Karpas-422 (cell line): ENCODE results near the gene GNAS. TPM values are rescaled to one million over a fixed set of nuclear protein-coding genes. Genes with fewer than 3 reads are reported as not detected.
"Not testable (repeated sequence)": the region's sequence is repeated elsewhere in the genome, so short reads cannot be mapped to it uniquely, and the experiment has no call there.

Source experiments
- DNase-seq: peaks from one replicate; pipeline ENCODE4 v3.0.0-alpha.2; 2015
- H2AFZ ChIP-seq: fragments of 200-600 bp; sonication (generic); 2 replicates; pipeline ENCODE4 v1.6.1; 2014; ENCODE audit warnings: antibody characterized with exemption, low read length, mixed read lengths
- H3K27ac ChIP-seq: fragments of 200-600 bp; sonication (generic); 2 replicates; pipeline ENCODE4 v1.5.1; 2014; ENCODE audit warnings: mild to moderate bottlenecking, low read length, moderate library complexity
- H3K27me3 ChIP-seq: fragments of 200-600 bp; sonication (generic); 2 replicates; pipeline ENCODE4 v1.6.1; 2014; ENCODE audit warnings: low read length, mixed read lengths
- H3K36me3 ChIP-seq: fragments of 200-600 bp; sonication (generic); 2 replicates; pipeline ENCODE4 v1.6.1; 2014; ENCODE audit warnings: low read length, mixed read lengths; ENCODE audit not compliant: insufficient read depth
- H3K4me1 ChIP-seq: fragments of 200-600 bp; sonication (generic); 2 replicates; pipeline ENCODE4 v1.6.1; 2014; ENCODE audit warnings: mild to moderate bottlenecking, low read length, mixed read lengths
- H3K4me2 ChIP-seq: fragments of 200-600 bp; sonication (generic); 2 replicates; pipeline ENCODE4 v1.6.1; 2014; ENCODE audit warnings: low read length, low read depth, mild to moderate bottlenecking; ENCODE audit not compliant: poor library complexity, severe bottlenecking
- H3K4me3 ChIP-seq: fragments of 200-600 bp; sonication (generic); 2 replicates; pipeline ENCODE4 v1.5.1; 2014; ENCODE audit warnings: mild to moderate bottlenecking, antibody characterized with exemption, low read length, mixed read lengths
- H3K79me2 ChIP-seq: fragments of 200-600 bp; sonication (generic); 2 replicates; pipeline ENCODE4 v1.6.1; 2014; ENCODE audit warnings: mild to moderate bottlenecking, low read length, mixed read lengths
- H3K9ac ChIP-seq: fragments of 200-600 bp; sonication (generic); 2 replicates; pipeline ENCODE4 v1.6.0; 2014; ENCODE audit warnings: low read length
- H3K9me2 ChIP-seq: fragments of 200-600 bp; sonication (generic), shearing (Covaris generic); replicated peaks from 2 replicates; pipeline ENCODE4 v1.6.0; 2014; ENCODE audit warnings: mild to moderate bottlenecking, low read length, moderate library complexity; ENCODE audit not compliant: insufficient read depth
- H3K9me3 ChIP-seq: fragments of 300-700, 200-600 bp; sonication (generic); 2 replicates; pipeline ENCODE4 v1.6.1; 2014; ENCODE audit warnings: low read length, mixed read lengths
- H4K20me1 ChIP-seq: fragments of 200-600 bp; sonication (generic); 2 replicates; pipeline ENCODE4 v1.6.1; 2014; ENCODE audit warnings: mild to moderate bottlenecking, antibody characterized with exemption, low read length, low read depth; ENCODE audit not compliant: insufficient read depth
- small RNA-seq: library from RNA; depleted of rRNA; stranded (forward); fragments of <200 nt; gene quantifications from one replicate; pipeline ENCODE3, GENCODE V24; 2014
- total RNA-seq: library from RNA; depleted of rRNA; stranded (reverse); fragments of >200 nt; shearing (Covaris generic); gene quantifications from 2 replicates; pipeline ENCODE4 v1.2.3, GENCODE V29; 2014; ENCODE audit warnings: low replicate concordance; rRNA removed

The GNAS gene
- total RNA-seq, 1 experiment from 2014 or later = 624 TPM

DNA sequence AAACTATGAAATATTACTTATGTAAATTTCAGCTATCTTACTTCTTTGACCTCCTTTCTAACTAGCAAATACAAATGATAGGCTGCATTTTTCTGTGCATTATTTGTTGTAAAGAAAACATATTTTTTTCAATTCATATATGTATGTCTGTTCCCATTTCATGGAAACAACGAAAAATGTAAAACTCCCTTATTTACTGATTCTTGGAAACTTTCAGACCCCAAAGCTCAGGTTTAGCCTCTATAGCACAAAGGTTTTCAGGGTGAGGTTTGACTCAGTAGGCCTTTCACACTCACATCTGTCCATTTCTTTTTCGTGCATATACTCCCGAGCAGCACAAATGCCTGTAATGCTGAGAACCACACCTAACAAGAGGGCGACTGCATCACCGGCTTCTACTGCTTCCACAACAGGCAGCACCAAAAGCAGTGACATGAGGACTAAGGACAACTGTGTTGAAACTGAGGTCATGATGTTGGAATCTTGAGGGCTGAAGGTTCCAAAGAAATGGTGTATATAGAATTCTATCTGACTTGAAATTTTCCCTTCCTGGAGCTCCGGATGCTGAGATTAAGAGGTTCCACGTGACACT is 95.4 kb downstream of the GNAS start:
- not testable (repeated sequence) for H3K4me2 ChIP-seq, H3K4me1 ChIP-seq, H3K36me3 ChIP-seq, H3K79me2 ChIP-seq, H3K4me3 ChIP-seq, H3K9me2 ChIP-seq, H3K27me3 ChIP-seq, H2AFZ ChIP-seq, H4K20me1 ChIP-seq, DNase-seq, H3K9me3 ChIP-seq, H3K9ac ChIP-seq, H3K27ac ChIP-seq

DNA sequence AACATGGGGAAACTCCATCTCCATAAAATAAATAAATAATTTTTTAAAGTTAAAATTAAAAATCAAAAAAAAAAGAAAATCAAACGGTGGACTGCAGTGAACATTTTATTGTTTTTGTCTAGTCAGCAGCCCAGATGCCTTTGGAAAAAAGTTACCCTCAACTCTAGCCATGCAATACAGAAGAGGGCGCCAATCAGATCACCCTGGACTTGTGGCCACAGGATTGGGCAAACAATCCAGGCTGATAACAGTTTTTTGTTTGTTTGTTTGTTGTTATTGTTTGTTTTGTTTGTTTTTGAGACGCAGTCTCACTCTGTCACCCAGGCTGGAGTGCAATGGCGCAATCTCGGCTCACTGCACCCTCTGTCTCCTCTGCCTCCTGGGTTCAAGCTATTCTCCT is 98.1 kb downstream of the GNAS start:
- Histone ChIP-seq H3K79me2 (no peaks in the 10 kb centered on the region), H3K9ac (no peak overlapping the region), H3K9me3 (no peaks in the 10 kb centered on the region), H3K36me3 (no peaks in the 10 kb centered on the region), H4K20me1 (no peaks in the 10 kb centered on the region), H2AFZ (no peak overlapping the region), H3K27me3 (no peaks in the 10 kb centered on the region), H3K27ac (no peak overlapping the region), H3K4me3 (no peak overlapping the region), H3K4me2 (no peak overlapping the region), H3K9me2 (no peaks in the 10 kb centered on the region), H3K4me1 (peaks cover 5% of the 10 kb centered on the region)
- no peak for DNase-seq

DNA sequence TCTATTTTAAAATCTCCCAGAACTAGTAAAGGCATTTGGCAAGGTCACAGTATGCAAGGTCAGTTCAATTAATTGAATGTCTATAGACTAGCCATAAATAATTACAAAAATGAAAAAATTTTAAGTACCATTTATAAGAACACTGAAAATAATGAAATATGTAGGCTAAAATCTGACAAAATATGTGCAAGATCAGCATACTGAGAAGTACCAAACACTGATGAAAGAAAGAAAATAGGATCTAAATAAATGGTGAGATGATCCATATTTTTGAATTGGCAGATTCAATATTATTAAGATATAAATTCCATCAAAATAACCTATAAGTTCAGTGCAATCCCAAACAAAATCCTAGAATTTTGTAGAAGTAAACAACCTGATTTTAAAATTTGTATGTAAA is 100.5 kb downstream of the GNAS start:
- Histone ChIP-seq H3K9ac (no peak overlapping the region), H4K20me1 (no peaks in the 10 kb centered on the region), H3K27ac (no peak overlapping the region), H3K9me3 (no peaks in the 10 kb centered on the region), H3K4me3 (no peak overlapping the region), H3K79me2 (no peaks in the 10 kb centered on the region), H2AFZ (no peak overlapping the region), H3K9me2 (no peaks in the 10 kb centered on the region), H3K36me3 (no peaks in the 10 kb centered on the region), H3K4me2 (no peak overlapping the region), H3K27me3 (no peaks in the 10 kb centered on the region), H3K4me1 (no peaks in the 10 kb centered on the region)
- no peak for DNase-seq

DNA sequence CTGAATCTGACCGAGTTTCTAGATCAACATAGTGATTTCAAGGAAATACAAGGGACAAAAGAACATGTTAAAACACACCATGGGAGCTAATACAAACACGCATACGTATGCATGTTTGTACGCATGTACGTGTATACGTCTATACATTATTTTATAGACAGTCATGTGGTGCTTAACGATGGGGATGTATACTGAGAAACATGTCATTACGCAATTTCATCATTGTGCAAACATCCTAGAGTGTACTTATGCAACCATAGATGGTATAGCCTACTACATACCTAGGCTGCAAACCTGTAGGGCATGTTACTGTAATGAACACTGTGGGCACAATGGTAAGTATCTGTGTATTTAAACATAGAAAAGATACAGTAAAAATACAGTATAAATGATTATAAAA is 103.6 kb downstream of the GNAS start:
- Histone ChIP-seq H3K27ac (no peak overlapping the region), H3K27me3 (no peaks in the 10 kb centered on the region), H3K9ac (no peak overlapping the region), H4K20me1 (no peaks in the 10 kb centered on the region), H3K79me2 (no peaks in the 10 kb centered on the region), H3K9me3 (no peaks in the 10 kb centered on the region), H3K9me2 (no peaks in the 10 kb centered on the region), H3K4me2 (no peak overlapping the region), H3K36me3 (no peaks in the 10 kb centered on the region), H3K4me1 (no peaks in the 10 kb centered on the region), H2AFZ (no peak overlapping the region), H3K4me3 (no peak overlapping the region)
- DNase-seq = no peak

DNA sequence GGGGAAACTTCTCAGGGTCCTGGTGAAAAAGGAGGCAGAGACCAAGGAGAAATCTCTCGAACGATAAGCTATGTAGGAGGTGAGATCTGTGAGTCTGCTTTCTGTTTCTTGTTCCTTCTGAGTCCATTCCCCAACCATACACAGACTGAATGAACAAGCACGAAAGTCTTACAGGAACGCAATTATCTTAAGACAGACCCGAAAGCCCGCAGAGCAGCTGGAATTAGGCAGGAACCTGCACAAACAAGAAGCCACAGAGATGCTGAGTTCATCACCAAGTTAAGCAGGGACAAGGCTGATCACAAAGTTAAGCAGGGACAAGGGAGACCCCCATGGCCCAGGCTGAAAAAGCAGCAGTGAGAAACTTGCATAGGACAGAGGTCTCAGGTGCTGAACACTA is 107.1 kb downstream of the GNAS start:
- no peak overlapping the region for H3K4me2 ChIP-seq
- H3K27ac ChIP-seq = no peak overlapping the region
- H4K20me1 ChIP-seq = no peaks in the 10 kb centered on the region
- no peaks in the 10 kb centered on the region for H3K27me3 ChIP-seq
- H3K9me3 ChIP-seq = no peaks in the 10 kb centered on the region
- no peaks in the 10 kb centered on the region for H3K36me3 ChIP-seq
- no peak for DNase-seq
- no peak overlapping the region for H3K4me3 ChIP-seq
- no peaks in the 10 kb centered on the region for H3K4me1 ChIP-seq
- H3K9me2 ChIP-seq = no peaks in the 10 kb centered on the region
- no peaks in the 10 kb centered on the region for H3K79me2 ChIP-seq
- no peak overlapping the region for H3K9ac ChIP-seq
- no peak overlapping the region for H2AFZ ChIP-seq

Small RNAs within 50 kb of the gene (small RNA-seq; reads per million reads assigned to genes)
- gene MIR298 (not detected), gene RF02127 (not detected), gene RF02128 (not detected), gene RF02130 (not detected), gene RF02131 (not detected)

Other genes with a start within 250 kb of the GNAS start
- 58.3 and 71.9 TPM in 2 replicates for gene STX16, start 201.4 kb upstream of the GNAS start, total RNA-seq
- gene NPEPL1, start 159.9 kb upstream of the GNAS start, total RNA-seq = 16.8 and 30.5 TPM in 2 replicates
- gene GNAS-AS1, start 1.8 kb upstream of the GNAS start, total RNA-seq = 4.0 and 6.3 TPM in 2 replicates
- gene NELFCD, start 128.5 kb downstream of the GNAS start, total RNA-seq = 51.3 and 57.5 TPM in 2 replicates
- 111 and 215 TPM in 2 replicates for gene CTSZ, start 154.5 kb downstream of the GNAS start, total RNA-seq
- not detected in 2 replicates for gene TUBB1, start 166.7 kb downstream of the GNAS start, total RNA-seq
- 47.0 and 78.9 TPM in 2 replicates for gene ATP5F1E, start 179.6 kb downstream of the GNAS start, total RNA-seq
- gene PRELID3B, start 190.1 kb downstream of the GNAS start, total RNA-seq = 104 and 271 TPM in 2 replicates